Left lung (tissue), 10 donors: ENCODE data around the gene VAMP3. TPM values are rescaled to one million over a fixed set of nuclear protein-coding genes. Genes with fewer than 3 reads are reported as not detected.

Experiments
- ATAC-seq: fragments of 200-7000 bp; cut with Tn5 transposase; one replicate; pipeline ENCODE4 v1.9.1; 2020; ENCODE audit warnings: moderate library complexity
- DNase-seq, 4 donors: peaks; one replicate each; pipeline ENCODE4 v3.0.0-alpha.2; 2013 to 2020
- H3K27ac ChIP-seq, 2 donors: fragments of 200-600 bp; sonication (generic) in 1 of 2; one replicate each; pipeline versions ENCODE4 v1.5.0 to v1.8.0; 2020 to 2021
- H3K27me3 ChIP-seq, 2 donors: fragments of 200-600 bp; sonication (generic) in 1 of 2; one replicate each; pipeline versions ENCODE4 v1.5.0 to v1.8.0; 2020 to 2021
- H3K36me3 ChIP-seq, 2 donors: fragments of 200-600 bp; sonication (generic) in 1 of 2; one replicate each; pipeline versions ENCODE4 v1.5.0 to v1.8.0; 2020 to 2021
- H3K4me1 ChIP-seq, 2 donors: fragments of 200-600 bp; one replicate each; pipeline ENCODE4 v1.8.0; 2021
- H3K4me3 ChIP-seq, 2 donors: fragments of 200-600 bp; sonication (generic) in 1 of 2; one replicate each; pipeline versions ENCODE4 v1.5.0 to v1.8.0; 2020 to 2021; ENCODE audit warnings: mild to moderate bottlenecking in 1 of 2
- H3K9me3 ChIP-seq, 2 donors: fragments of 200-600 bp; sonication (generic) in 1 of 2; one replicate each; pipeline versions ENCODE4 v1.5.0 to v1.8.0; 2020 to 2021
- CTCF ChIP-seq, 2 donors: fragments of 200-600 bp; sonication (generic) in 1 of 2; IDR thresholded peaks; one replicate each; pipeline versions ENCODE4 v1.5.0 to v1.8.0; 2021; ENCODE audit warnings: antibody characterized with exemption in 2 of 2
- intact Hi-C, 2 donors: fragments of 100-400 bp; cut with DNase I; formaldehyde crosslinking; loops; one replicate each; pipeline versions ENCODE4 v1.11.2 to v1.14.2; 2022
- polyA plus RNA-seq, 6 donors: library from polyadenylated mRNA; unstranded; fragments of 120-200 nt; gene quantifications; one replicate each; pipeline ENCODE4 v1.2.1, GENCODE V29; 2013; ENCODE audit not compliant: insufficient read length in 6 of 6
- total RNA-seq, 2 donors: library from RNA; stranded (reverse); fragmentation: NEBNext Ultra II Directional; extraction: Animal tissue kit (Norgen Biotek cat#: 25700); gene quantifications; one replicate each; pipeline ENCODE4 v1.2.1, GENCODE V29; 2021
- donor health status: DM: no; HTN: yes; CAD: no.
- donor health status: DM: no; HTN: no; CAD: no.

VAMP3 gene
- total and polyA plus RNA-seq, 8 donors: 110 to 130 (median 120) TPM

- H3K4me1 ChIP-seq: no peaks in the 10 kb centered on the region
- ATAC-seq: no peak
- H3K36me3 ChIP-seq: peaks cover 4 to 24% of the 10 kb centered on the region in 2 donors
Measured at GRCh38 chr1:7813677-7814373, 42.7 kb downstream of the VAMP3 start.

GRCh38 chr1:7821282-7821681 is 50.2 kb downstream of the VAMP3 start:
- H3K27me3 ChIP-seq: no peaks in the 10 kb centered on the region
- H3K4me1 ChIP-seq: no peaks in the 10 kb centered on the region
- peaks cover 3 to 42% of the 10 kb centered on the region in 2 donors for H3K36me3 ChIP-seq
- no peak overlapping the region for H3K27ac ChIP-seq
- no peak for TF ChIP-seq CTCF (IDR thresholded peaks at IDR 0.05)
- H3K4me3 ChIP-seq: no peak overlapping the region
- H3K9me3 ChIP-seq: no peaks in the 10 kb centered on the region
- no peak for ATAC-seq
- intact Hi-C loops: no loop called here
- no peak for DNase-seq

More at GRCh38 chr1:7813677-7814373, 42.7 kb downstream of the VAMP3 start:
- Histone ChIP-seq H3K27me3 (no peaks in the 10 kb centered on the region), H3K27ac (no peak overlapping the region), H3K9me3 (peaks cover 0 to 11% of the 10 kb centered on the region in 2 donors), H3K4me3 (no peak overlapping the region)
- intact Hi-C loops: no loop called here
- TF ChIP-seq CTCF (IDR thresholded peaks at IDR 0.05): no peak
- DNase-seq: no peak

- DNase-seq (no peak), ATAC-seq (no peak)
- no peak overlapping the region for H3K27ac ChIP-seq
- H3K4me3 ChIP-seq: no peak overlapping the region
- H3K9me3 ChIP-seq: no peaks in the 10 kb centered on the region
- no peaks in the 10 kb centered on the region for H3K4me1 ChIP-seq
- TF ChIP-seq CTCF (IDR thresholded peaks at IDR 0.05): no peak
- H3K27me3 ChIP-seq: no peaks in the 10 kb centered on the region
- peaks cover 3 to 52% of the 10 kb centered on the region in 2 donors for H3K36me3 ChIP-seq
- intact Hi-C loops: no loop called here
Measured at GRCh38 chr1:7824701-7825100, 53.6 kb downstream of the VAMP3 start.

- H3K36me3 ChIP-seq: peaks cover under 1 to 48% of the 10 kb centered on the region in 2 donors
- H3K9me3 ChIP-seq: no peaks in the 10 kb centered on the region
- H3K4me1 ChIP-seq: no peaks in the 10 kb centered on the region
- TF ChIP-seq CTCF (IDR thresholded peaks at IDR 0.05): no peak
- intact Hi-C loops: no loop called here
- no peak overlapping the region for H3K4me3 ChIP-seq
- ATAC-seq (no peak), DNase-seq (no peak)
- H3K27me3 ChIP-seq: no peaks in the 10 kb centered on the region
- H3K27ac ChIP-seq: no peak overlapping the region
Measured at GRCh38 chr1:7826363-7826762, 55.3 kb downstream of the VAMP3 start.

GRCh38 chr1:7827126-7827955 is 56.2 kb downstream of the VAMP3 start:
- TF ChIP-seq CTCF (IDR thresholded peaks at IDR 0.05): no peak
- intact Hi-C loops: no loop called here
- ATAC-seq: peak; percentile 43
- H3K4me3 ChIP-seq: peak overlapping the region in 1 of 2 donors; percentile 25
- H3K27me3 ChIP-seq: no peaks in the 10 kb centered on the region
- no peaks in the 10 kb centered on the region for H3K9me3 ChIP-seq
- DNase-seq: peak in 2 of 4 donors; percentile 40 to 77
- no peaks in the 10 kb centered on the region for H3K4me1 ChIP-seq
- H3K27ac ChIP-seq: no peak overlapping the region
- peaks cover 0 to 43% of the 10 kb centered on the region in 2 donors for H3K36me3 ChIP-seq
